KMS-11 (cell line): Measurements from ENCODE around the gene SH3TC1.

Experiments
- H2AFZ ChIP-seq: fragments of 200-600 bp; sonication (generic); 2 replicates; pipeline ENCODE4 v1.6.1; 2016; ENCODE audit warnings: antibody characterized with exemption, mixed run types, low read depth
- H3K27ac ChIP-seq: fragments of 200-600 bp; sonication (generic); 2 replicates; pipeline ENCODE4 v1.6.1; 2016; ENCODE audit warnings: mild to moderate bottlenecking, mixed run types
- H3K27me3 ChIP-seq: fragments of 200-600 bp; sonication (generic); 2 replicates; pipeline ENCODE4 v1.6.1; 2017; ENCODE audit warnings: mild to moderate bottlenecking, low read depth, mixed run types, moderate library complexity; ENCODE audit not compliant: insufficient read depth
- H3K36me3 ChIP-seq: fragments of 200-600 bp; sonication (generic); 2 replicates; pipeline ENCODE4 v1.6.1; 2017; ENCODE audit warnings: mild to moderate bottlenecking, mixed run types; ENCODE audit not compliant: insufficient read depth
- H3K4me1 ChIP-seq: fragments of 200-600 bp; sonication (generic); 2 replicates; pipeline ENCODE4 v1.6.1; 2016; ENCODE audit warnings: mild to moderate bottlenecking, low read depth, mixed run types; ENCODE audit not compliant: poor library complexity, severe bottlenecking
- H3K4me2 ChIP-seq: fragments of 200-600 bp; sonication (generic); 2 replicates; pipeline ENCODE4 v1.7.0; 2016; ENCODE audit warnings: mild to moderate bottlenecking, mixed run types
- H3K4me3 ChIP-seq: fragments of 200-600 bp; sonication (generic); IDR thresholded peaks from 2 replicates; pipeline ENCODE4 v1.6.1; 2017; ENCODE audit warnings: low read depth, low read length, mixed read lengths; ENCODE audit not compliant: insufficient read depth
- H3K79me2 ChIP-seq: fragments of 200-600 bp; sonication (generic); 2 replicates; pipeline ENCODE4 v1.6.1; 2016; ENCODE audit warnings: low read depth, mixed run types; ENCODE audit not compliant: insufficient read depth
- H3K9ac ChIP-seq: fragments of 200-600 bp; sonication (generic); 2 replicates; pipeline ENCODE4 v1.6.1; 2016; ENCODE audit warnings: mild to moderate bottlenecking, mixed run types
- H4K20me1 ChIP-seq: fragments of 200-600 bp; sonication (generic); 2 replicates; pipeline ENCODE4 v1.6.1; 2016; ENCODE audit warnings: mild to moderate bottlenecking, mixed run types; ENCODE audit not compliant: insufficient read depth
- CTCF ChIP-seq: fragments of 200-600 bp; sonication (generic); conservative IDR thresholded peaks from 2 replicates; pipeline ENCODE4 v1.6.1; 2017; ENCODE audit warnings: low read depth, mild to moderate bottlenecking, antibody characterized with exemption, low read length, moderate library complexity, mixed read lengths

SH3TC1 gene

GRCh38 chr4:8238515-8239053, 39.5 kb downstream of the SH3TC1 start:
- no peak for TF ChIP-seq CTCF
- Histone ChIP-seq H3K27ac (no peak overlapping the region), H3K79me2 (no peaks in the 10 kb centered on the region), H3K27me3 (no peaks in the 10 kb centered on the region), H3K4me1 (no peaks in the 10 kb centered on the region), H3K4me2 (no peak overlapping the region), H4K20me1 (no peaks in the 10 kb centered on the region), H3K4me3 (no peak overlapping the region), H2AFZ (no peak overlapping the region), H3K36me3 (no peaks in the 10 kb centered on the region), H3K9ac (no peak overlapping the region)

- Histone ChIP-seq H3K4me2 (no peak overlapping the region), H3K79me2 (no peaks in the 10 kb centered on the region), H3K9ac (no peak overlapping the region), H3K27me3 (no peaks in the 10 kb centered on the region), H3K27ac (no peak overlapping the region), H3K4me1 (no peaks in the 10 kb centered on the region), H3K4me3 (no peak overlapping the region), H3K36me3 (no peaks in the 10 kb centered on the region), H2AFZ (no peak overlapping the region), H4K20me1 (no peaks in the 10 kb centered on the region)
- TF ChIP-seq CTCF, result no peak
Measured at GRCh38 chr4:8239226-8239625, 40.1 kb downstream of the SH3TC1 start.

- Histone ChIP-seq H3K27me3 (no peaks in the 10 kb centered on the region), H3K4me1 (no peaks in the 10 kb centered on the region), H3K9ac (no peak overlapping the region), H3K4me3 (no peak overlapping the region), H3K27ac (no peak overlapping the region), H3K4me2 (no peak overlapping the region), H3K36me3 (no peaks in the 10 kb centered on the region), H3K79me2 (no peaks in the 10 kb centered on the region), H4K20me1 (no peaks in the 10 kb centered on the region), H2AFZ (no peak overlapping the region)
- no peak for TF ChIP-seq CTCF
Measured at GRCh38 chr4:8239661-8240060, 40.6 kb downstream of the SH3TC1 start.

GRCh38 chr4:8240211-8241041, 41.3 kb downstream of the SH3TC1 start:
- no peaks in the 10 kb centered on the region for H3K27me3 ChIP-seq
- no peak overlapping the region for H3K27ac ChIP-seq
- H3K4me2 ChIP-seq, result no peak overlapping the region
- no peaks in the 10 kb centered on the region for H3K36me3 ChIP-seq
- H3K4me1 ChIP-seq, result no peaks in the 10 kb centered on the region
- no peaks in the 10 kb centered on the region for H3K79me2 ChIP-seq
- H3K4me3 ChIP-seq, result no peak overlapping the region
- no peak overlapping the region for H2AFZ ChIP-seq
- no peak for TF ChIP-seq CTCF
- H4K20me1 ChIP-seq, result no peaks in the 10 kb centered on the region
- H3K9ac ChIP-seq, result no peak overlapping the region
